Activated CD4-positive, alpha-beta memory T cell treated with anti-CD3 and anti-CD28 coated beads for 36 hours (primary cell): ENCODE results near the gene DNHD1. TPM values are rescaled to one million over a fixed set of nuclear protein-coding genes. Genes with fewer than 3 reads are reported as not detected.

ENCODE experiments used
- CTCF ChIA-PET: fragments of 350-600 bp; sonication (Branson Sonifier 250); formaldehyde crosslinking; loops from one replicate; lab custom pipeline; 2021; ENCODE audit warnings: antibody characterized with exemption, inconsistent platforms; lab: Charles Lee
- POLR2A ChIA-PET: fragments of 350-600 bp; sonication (Branson Sonifier 250); formaldehyde crosslinking; loops from one replicate; lab custom pipeline; 2021; ENCODE audit warnings: antibody characterized with exemption; lab: Charles Lee
- DNase-seq: peaks from one replicate; pipeline ENCODE4 v3.0.0-alpha.2; 2020
- H3K27ac Mint-ChIP-seq: one replicate; pipeline ENCODE4 v1.8.0; 2021; ENCODE audit warnings: mixed read lengths
- H3K27me3 Mint-ChIP-seq: one replicate; pipeline ENCODE4 v1.8.0; 2021; ENCODE audit warnings: mixed read lengths
- H3K36me3 Mint-ChIP-seq: one replicate; pipeline ENCODE4 v1.8.0; 2021; ENCODE audit warnings: mixed read lengths
- H3K4me1 Mint-ChIP-seq: one replicate; pipeline ENCODE4 v1.8.0; 2021; ENCODE audit warnings: low read depth, mixed read lengths
- H3K4me3 Mint-ChIP-seq: one replicate; pipeline ENCODE4 v1.8.0; 2021; ENCODE audit warnings: mild to moderate bottlenecking, mixed read lengths
- H3K9me3 Mint-ChIP-seq: one replicate; pipeline ENCODE4 v1.8.0; 2021; ENCODE audit warnings: mixed read lengths
- intact Hi-C: fragments of 100-400 bp; cut with micrococcal nuclease; formaldehyde crosslinking; loops from one replicate; pipeline ENCODE4 v1.15.1; 2023
- total RNA-seq, 2 experiments: library from RNA; stranded (reverse); gene quantifications; one replicate each; pipeline ENCODE4 v1.2.3, GENCODE V29; 2021

Gene DNHD1
- total RNA-seq, 2 experiments from 2014 or later, result 18.6 to 20.3 TPM

- Mint-ChIP-seq H3K9me3 (no peaks in the 10 kb centered on the region), H3K27me3 (no peaks in the 10 kb centered on the region), H3K4me3 (no peak overlapping the region), H3K36me3 (peaks cover 46% of the 10 kb centered on the region), H3K4me1 (no peaks in the 10 kb centered on the region), H3K27ac (peak overlapping the region; percentile 36)
- DNase-seq, result no peak
- intact Hi-C loops, result no loop called here
- ChIA-PET CTCF (interaction anchor here (0.9 to 2.2 kb wide), 4 partner anchors 10 to 77 kb away, joined by 3 to 8 read pairs (median 6); partner anchors contain the start of genes MRPL17 and TPP1), POLR2A (interaction anchor here (1.3 to 3.4 kb wide), 3 partner anchors 9 to 127 kb away, joined by 3 to 23 read pairs (median 4); partner anchors contain the start of genes ARFIP2, TIMM10B and TPP1)
Measured at GRCh38 chr11:6608726-6609501, 111.8 kb downstream of the DNHD1 start.

GRCh38 chr11:6609502-6610015 lies 112.5 kb downstream of the DNHD1 start:
- Mint-ChIP-seq H3K9me3 (no peaks in the 10 kb centered on the region), H3K4me3 (no peak overlapping the region), H3K27me3 (no peaks in the 10 kb centered on the region), H3K36me3 (peaks cover 46% of the 10 kb centered on the region), H3K4me1 (no peaks in the 10 kb centered on the region), H3K27ac (peak overlapping the region; percentile 55)
- CTCF ChIA-PET, result interaction anchor here (1.1 to 2.2 kb wide), 3 partner anchors 9 to 78 kb away, joined by 6 to 8 read pairs (median 7); partner anchors contain the start of genes MRPL17 and TPP1
- intact Hi-C loops, result loop anchor here (5.0 to 10.0 kb wide), 2 partner anchors 372 to 1065 kb away; partner anchors contain the start of genes CNGA4 and CYB5R2
- DNase-seq, result no peak
- POLR2A ChIA-PET, result interaction anchor here (1.3 to 3.4 kb wide), 3 partner anchors 9 to 128 kb away, joined by 3 to 23 read pairs (median 4); partner anchors contain the start of genes ARFIP2, TIMM10B and TPP1

- Mint-ChIP-seq H3K27me3 (no peaks in the 10 kb centered on the region), H3K36me3 (peaks cover 48% of the 10 kb centered on the region), H3K9me3 (no peaks in the 10 kb centered on the region), H3K4me1 (no peaks in the 10 kb centered on the region), H3K4me3 (peak overlapping the region; percentile 86), H3K27ac (peak overlapping the region; percentile 92)
- DNase-seq, result peak; percentile 9
- ChIA-PET POLR2A (interaction anchor here (1.0 to 1.1 kb wide), 2 partner anchors 57 to 73 kb away, joined by 3 to 4 read pairs; partner anchors contain the start of gene MRPL17), CTCF (interaction anchor here (2.9 to 3.6 kb wide), 2 partner anchors 36 to 73 kb away, joined by 7 to 32 read pairs; partner anchors contain the start of gene MRPL17)
- intact Hi-C loops, result loop anchor here (5.0 to 10.0 kb wide), 2 partner anchors 373 to 1064 kb away; partner anchors contain the start of genes CNGA4 and CYB5R2
Measured at GRCh38 chr11:6610591-6610990, 113.5 kb downstream of the DNHD1 start.

GRCh38 chr11:6611092-6611962 lies 114.2 kb downstream of the DNHD1 start:
- intact Hi-C loops, result loop anchor here (5.0 to 10.0 kb wide), 2 partner anchors 374 to 1063 kb away; partner anchors contain the start of genes CNGA4 and CYB5R2
- Mint-ChIP-seq H3K4me1 (peaks cover 6% of the 10 kb centered on the region), H3K4me3 (peak overlapping the region; percentile 86), H3K27me3 (no peaks in the 10 kb centered on the region), H3K27ac (peak overlapping the region; percentile 92), H3K9me3 (no peaks in the 10 kb centered on the region), H3K36me3 (peaks cover 50% of the 10 kb centered on the region)
- peak; percentile 47 for DNase-seq
- CTCF ChIA-PET, result interaction anchor here (0.6 to 3.6 kb wide), 17 partner anchors 8 to 221 kb away, joined by 3 to 32 read pairs (median 3); partner anchors contain the start of genes ILK, MRPL17, RRP8 and SMPD1
- POLR2A ChIA-PET, result interaction anchor here (0.7 to 1.3 kb wide), 6 partner anchors 11 to 221 kb away, joined by 3 to 5 read pairs (median 4); partner anchors contain the start of genes ARFIP2, MRPL17, SMPD1 and TIMM10B

GRCh38 chr11:6611963-6612212 lies 114.8 kb downstream of the DNHD1 start:
- CTCF ChIA-PET, result interaction anchor here (0.6 to 3.6 kb wide), 17 partner anchors 9 to 222 kb away, joined by 3 to 32 read pairs (median 3); partner anchors contain the start of genes ILK, MRPL17, RRP8 and SMPD1
- peak overlapping the region; percentile 86 for H3K4me3 Mint-ChIP-seq
- H3K9me3 Mint-ChIP-seq, result no peaks in the 10 kb centered on the region
- POLR2A ChIA-PET, result interaction anchor here (0.7 to 1.3 kb wide), 5 partner anchors 10 to 222 kb away, joined by 3 to 5 read pairs (median 4); partner anchors contain the start of genes ARFIP2, SMPD1 and TIMM10B
- peak overlapping the region; percentile 92 for H3K27ac Mint-ChIP-seq
- intact Hi-C loops, result loop anchor here (1.0 to 10.0 kb wide), 5 partner anchors 8 to 1063 kb away; partner anchors contain the start of genes ARFIP2, CNGA4, CYB5R2 and SMPD1
- no peaks in the 10 kb centered on the region for H3K27me3 Mint-ChIP-seq
- H3K4me1 Mint-ChIP-seq, result peaks cover 10% of the 10 kb centered on the region
- peaks cover 48% of the 10 kb centered on the region for H3K36me3 Mint-ChIP-seq
- DNase-seq, result no peak

GRCh38 chr11:6612213-6613041 lies 115.3 kb downstream of the DNHD1 start, which contains the start of gene TAF10:
TSS of gene TAF10 (minus strand) at chr11:6612216. CDS start at chr11:6612189, 27 bp downstream.
- intact Hi-C loops, result loop anchor here (1.0 to 10.0 kb wide), 5 partner anchors 8 to 1062 kb away; partner anchors contain the start of genes ARFIP2, CNGA4, CYB5R2 and SMPD1
- peaks cover 10% of the 10 kb centered on the region for H3K4me1 Mint-ChIP-seq
- H3K9me3 Mint-ChIP-seq, result no peaks in the 10 kb centered on the region
- peak; percentile 96 for DNase-seq
- H3K27ac Mint-ChIP-seq, result peak within 1 kb of the TSS; percentile 92
- ChIA-PET POLR2A (interaction anchor here (0.7 to 1.3 kb wide), 7 partner anchors 8 to 222 kb away, joined by 3 to 5 read pairs (median 4); partner anchors contain the start of genes ARFIP2, MRPL17, SMPD1 and TIMM10B), CTCF (interaction anchor here (0.6 to 3.6 kb wide), 22 partner anchors 8 to 233 kb away, joined by 3 to 32 read pairs (median 3); partner anchors contain the start of genes ILK, MRPL17, RRP8 and SMPD1)
- peaks cover 46% of the 10 kb centered on the region for H3K36me3 Mint-ChIP-seq
- peak within 1 kb of the TSS; percentile 86 for H3K4me3 Mint-ChIP-seq
- no peaks in the 10 kb centered on the region for H3K27me3 Mint-ChIP-seq

- Mint-ChIP-seq H3K4me3 (no peak overlapping the region), H3K27me3 (no peaks in the 10 kb centered on the region), H3K36me3 (peaks cover 37% of the 10 kb centered on the region), H3K4me1 (peaks cover 10% of the 10 kb centered on the region), H3K27ac (no peak overlapping the region), H3K9me3 (no peaks in the 10 kb centered on the region)
- POLR2A ChIA-PET, result interaction anchor here (0.9 kb wide), 1 partner anchor 70 kb away, joined by 3 read pairs; the partner anchor contains the start of gene MRPL17
- intact Hi-C loops, result loop anchor here (2.0 to 10.0 kb wide), 4 partner anchors 133 to 1061 kb away; partner anchors contain the start of genes ARFIP2, CNGA4, CYB5R2 and SMPD1
- CTCF ChIA-PET, result interaction anchor here (1.0 to 3.6 kb wide), 7 partner anchors 8 to 82 kb away, joined by 3 to 32 read pairs (median 7); partner anchors contain the start of genes ILK, MRPL17 and RRP8
- DNase-seq, result no peak
Measured at GRCh38 chr11:6613496-6613895, 116.4 kb downstream of the DNHD1 start.

- H3K27ac Mint-ChIP-seq, result no peak overlapping the region
- ChIA-PET POLR2A (no interaction called here), CTCF (no interaction called here)
- H3K27me3 Mint-ChIP-seq, result no peaks in the 10 kb centered on the region
- intact Hi-C loops, result loop anchor here (5.0 to 10.0 kb wide), 2 partner anchors 377 to 1060 kb away; partner anchors contain the start of genes CNGA4 and CYB5R2
- H3K9me3 Mint-ChIP-seq, result no peaks in the 10 kb centered on the region
- H3K36me3 Mint-ChIP-seq, result peaks cover 28% of the 10 kb centered on the region
- peaks cover 10% of the 10 kb centered on the region for H3K4me1 Mint-ChIP-seq
- no peak overlapping the region for H3K4me3 Mint-ChIP-seq
- DNase-seq, result no peak
Measured at GRCh38 chr11:6614446-6614845, 117.4 kb downstream of the DNHD1 start.

GRCh38 chr11:6615046-6615445 lies 118.0 kb downstream of the DNHD1 start:
- no peaks in the 10 kb centered on the region for H3K9me3 Mint-ChIP-seq
- intact Hi-C loops, result loop anchor here (10.0 kb wide), 1 partner anchor 1060 kb away; the partner anchor contains the start of gene CYB5R2
- no peaks in the 10 kb centered on the region for H3K27me3 Mint-ChIP-seq
- ChIA-PET POLR2A (no interaction called here), CTCF (interaction anchor here (1.0 kb wide), 1 partner anchor 68 kb away, joined by 4 read pairs; the partner anchor contains the start of gene MRPL17)
- H3K4me3 Mint-ChIP-seq, result no peak overlapping the region
- peaks cover 22% of the 10 kb centered on the region for H3K36me3 Mint-ChIP-seq
- H3K27ac Mint-ChIP-seq, result no peak overlapping the region
- DNase-seq, result no peak
- peaks cover 10% of the 10 kb centered on the region for H3K4me1 Mint-ChIP-seq
